ENCODE results near the gene SCP2. TPM values are rescaled to one million over a fixed set of nuclear protein-coding genes. Genes with fewer than 3 reads are reported as not detected.

Gene SCP2
- total RNA-seq, 5 donors from 2014 or later (not counting 1 experiment from before 2014, with no cell fraction given) = 46.5 to 63.9 (median 51.8) TPM

GRCh38 chr1:52919051-52919722, 7.9 kb upstream of the SCP2 start:
- Mint-ChIP-seq H3K4me1 (peaks cover 26 to 34% (median 31%) of the 10 kb centered on the region in 3 donors), H3K27me3 (no peaks in the 10 kb centered on the region), H3K36me3 (no peaks in the 10 kb centered on the region), H3K4me3 (peak overlapping the region in 1 of 3 donors; percentile 59), H3K9me3 (no peaks in the 10 kb centered on the region), H3K27ac (peak overlapping the region; percentile 40 to 65)
- ChIA-PET POLR2A (interaction anchor here in 1 of 2 donors (0.7 kb wide), 1 partner anchor 13 kb away, joined by 3 read pairs; no protein-coding TSS in a partner anchor), CTCF (interaction anchor here in 1 of 2 donors (0.6 kb wide), 2 partner anchors 117 to 366 kb away, joined by 3 read pairs; partner anchors contain the start of gene TUT4)
- Histone ChIP-seq H3K4me3 (ENCODE audit: control insufficient read depth in 1 of 2, extremely low read depth in 1 of 2, low read length in 1 of 2) (no peak overlapping the region), H3K36me3 (ENCODE audit: control insufficient read depth in 2 of 2, extremely low read depth in 1 of 2, insufficient read depth in 1 of 2, low read length in 1 of 2) (no peaks in the 10 kb centered on the region), H3K9me3 (no peaks in the 10 kb centered on the region), H3K27me3 (replicated peaks in 1 of 2; ENCODE audit: control insufficient read depth in 2 of 2, extremely low read depth in 1 of 2, insufficient read depth in 2 of 2, low read length in 1 of 2) (no peaks in the 10 kb centered on the region), H3K27ac (ENCODE audit: low read length) (no peak overlapping the region), H3K4me1 (ENCODE audit: control insufficient read depth in 1 of 2, extremely low read depth in 1 of 2, insufficient read depth in 2 of 2, low read length in 2 of 2) (peaks cover 0 to 24% of the 10 kb centered on the region in 2 experiments)
- 61% methylated on average over 4 of the region's 7 CpGs for WGBS (ENCODE audit: insufficient coverage)
- ATAC-seq (replicated peaks in 1 of 4) (peak in 2 of 4 experiments; percentile 7 to 10), DNase-seq (peak in 2 of 35 experiments; percentile 13 to 38)

DNA sequence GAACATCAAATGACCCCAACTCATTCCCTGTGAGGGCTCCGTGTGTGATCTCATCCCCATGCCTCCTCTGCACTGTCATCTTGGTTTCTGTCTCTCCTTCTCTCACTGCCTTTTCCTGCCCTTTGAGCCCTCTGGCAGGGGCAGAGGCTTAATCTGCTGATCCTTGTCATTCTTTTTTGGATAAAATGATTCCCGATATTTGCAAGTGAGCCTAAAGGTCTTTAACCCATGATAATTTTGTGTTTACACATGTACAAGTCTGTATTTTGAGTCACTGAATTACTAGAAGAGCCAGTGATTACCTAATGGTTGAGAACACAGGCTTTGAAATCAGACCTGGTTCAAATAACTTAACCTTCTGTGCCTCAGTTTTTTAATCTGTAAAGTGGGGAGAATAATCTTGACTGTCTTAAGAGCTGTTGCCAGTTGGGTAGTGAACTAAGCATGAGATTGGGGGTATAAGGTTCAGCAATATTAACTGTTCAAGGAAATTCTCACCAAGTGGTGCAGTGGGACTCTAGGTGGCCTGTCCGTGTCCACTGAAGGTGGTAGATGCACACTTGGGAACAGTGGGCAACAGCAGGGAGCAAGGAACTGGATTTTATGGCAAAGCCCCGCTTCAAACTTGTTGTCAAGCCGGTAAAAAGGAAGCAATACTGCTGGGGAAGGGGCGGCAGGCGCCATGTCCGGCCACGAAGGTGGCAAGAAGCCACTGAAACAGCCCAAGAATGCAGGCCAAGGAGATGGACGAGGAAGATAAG, 7.2 kb upstream of the SCP2 start:
- no peak for DNase-seq
- H3K36me3 ChIP-seq (ENCODE audit: control insufficient read depth in 2 of 2, extremely low read depth in 1 of 2, insufficient read depth in 1 of 2, low read length in 1 of 2) = no peaks in the 10 kb centered on the region
- Mint-ChIP-seq H3K9me3 (no peaks in the 10 kb centered on the region), H3K4me3 (peak overlapping the region; percentile 49 to 82 (median 59)), H3K36me3 (no peaks in the 10 kb centered on the region), H3K27ac (peak overlapping the region; percentile 40 to 65), H3K27me3 (no peaks in the 10 kb centered on the region), H3K4me1 (peaks cover 26 to 34% (median 31%) of the 10 kb centered on the region in 3 donors)
- no peak for ATAC-seq (replicated peaks in 1 of 4)
- POLR2A ChIA-PET = interaction anchor here in 1 of 2 donors (0.6 to 0.7 kb wide), 2 partner anchors 25 to 1684 kb away, joined by 3 to 4 read pairs; partner anchors contain the start of gene RNF11
- H3K27ac ChIP-seq (ENCODE audit: low read length) = peak overlapping the region; percentile 9
- no peaks in the 10 kb centered on the region for H3K27me3 ChIP-seq (replicated peaks in 1 of 2; ENCODE audit: control insufficient read depth in 2 of 2, extremely low read depth in 1 of 2, insufficient read depth in 2 of 2, low read length in 1 of 2)
- 95% methylated on average over 9 of the region's 10 CpGs for WGBS (ENCODE audit: insufficient coverage)
- H3K4me3 ChIP-seq (ENCODE audit: control insufficient read depth in 1 of 2, extremely low read depth in 1 of 2, low read length in 1 of 2) = no peak overlapping the region
- CTCF ChIA-PET = interaction anchor here in 1 of 2 donors (0.6 kb wide), 1 partner anchor 367 kb away, joined by 3 read pairs; the partner anchor contains the start of gene TUT4
- H3K4me1 ChIP-seq (ENCODE audit: control insufficient read depth in 1 of 2, extremely low read depth in 1 of 2, insufficient read depth in 2 of 2, low read length in 2 of 2) = peaks cover 0 to 24% of the 10 kb centered on the region in 2 experiments
- no peaks in the 10 kb centered on the region for H3K9me3 ChIP-seq

- Histone ChIP-seq H3K27ac (ENCODE audit: low read length) (peak overlapping the region; percentile 62), H3K4me3 (ENCODE audit: control insufficient read depth in 1 of 2, extremely low read depth in 1 of 2, low read length in 1 of 2) (peak overlapping the region; percentile 55 to 82), H3K36me3 (ENCODE audit: control insufficient read depth in 2 of 2, extremely low read depth in 1 of 2, insufficient read depth in 1 of 2, low read length in 1 of 2) (no peaks in the 10 kb centered on the region), H3K4me1 (ENCODE audit: control insufficient read depth in 1 of 2, extremely low read depth in 1 of 2, insufficient read depth in 2 of 2, low read length in 2 of 2) (peaks cover 0 to 24% of the 10 kb centered on the region in 2 experiments), H3K27me3 (replicated peaks in 1 of 2; ENCODE audit: control insufficient read depth in 2 of 2, extremely low read depth in 1 of 2, insufficient read depth in 2 of 2, low read length in 1 of 2) (no peaks in the 10 kb centered on the region), H3K9me3 (no peaks in the 10 kb centered on the region)
- CTCF ChIA-PET = interaction anchor here (0.6 to 1.6 kb wide), 5 partner anchors 20 to 1267 kb away, joined by 3 to 13 read pairs (median 3); no protein-coding TSS in a partner anchor
- peak overlapping the region; percentile 79 to 86 (median 82) for H3K4me3 Mint-ChIP-seq
- peak overlapping the region; percentile 57 to 65 for H3K27ac Mint-ChIP-seq
- H3K36me3 Mint-ChIP-seq = no peaks in the 10 kb centered on the region
- 85% methylated on average over 26 of the region's 35 CpGs for WGBS (ENCODE audit: insufficient coverage)
- POLR2A ChIA-PET = interaction anchor here (0.6 kb wide), 2 partner anchors 171 to 1685 kb away, joined by 3 to 4 read pairs; partner anchors contain the start of gene RNF11 (in 1 of the 2)
- peak in 1 of 4 experiments; percentile 1 for ATAC-seq (replicated peaks in 1 of 4)
- peaks cover 26 to 34% (median 31%) of the 10 kb centered on the region in 3 donors for H3K4me1 Mint-ChIP-seq
- H3K9me3 Mint-ChIP-seq = no peaks in the 10 kb centered on the region
- no peaks in the 10 kb centered on the region for H3K27me3 Mint-ChIP-seq
- peak in 4 of 35 experiments; percentile 5 to 23 (median 8) for DNase-seq
These were observed 6.2 kb upstream of the SCP2 start for GRCh38 chr1:52920791-52921291.

DNA sequence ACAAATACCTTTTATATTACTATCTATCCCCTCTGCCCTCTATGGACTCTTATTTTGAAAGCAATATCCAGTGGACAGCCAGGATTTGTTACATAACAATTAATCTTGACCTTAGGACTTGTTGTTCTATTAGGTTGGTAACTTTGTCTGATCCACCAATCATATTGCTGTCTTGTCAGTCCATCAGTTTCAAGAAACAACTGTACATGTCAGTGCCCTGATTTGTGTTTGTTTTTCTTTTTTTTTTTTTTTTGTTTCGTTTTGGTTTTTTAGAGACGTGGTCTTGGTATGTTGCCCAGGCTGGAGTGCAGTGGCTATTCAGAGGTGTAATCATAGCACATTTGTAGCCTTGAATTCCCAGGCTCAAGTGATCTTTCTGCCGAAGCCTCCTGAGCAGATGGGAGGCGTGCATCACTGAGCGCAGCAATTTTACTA, 1.5 kb upstream of the SCP2 start:
- ChIA-PET CTCF (interaction anchor here in 1 of 2 donors (0.6 kb wide), 1 partner anchor 17 kb away, joined by 6 read pairs; no protein-coding TSS in a partner anchor), POLR2A (interaction anchor here in 1 of 2 donors (1.1 kb wide), 1 partner anchor 22 kb away, joined by 17 read pairs; no protein-coding TSS in a partner anchor)
- H3K36me3 Mint-ChIP-seq = no peaks in the 10 kb centered on the region
- Histone ChIP-seq H3K4me3 (ENCODE audit: control insufficient read depth in 1 of 2, extremely low read depth in 1 of 2, low read length in 1 of 2) (no peak overlapping the region), H3K9me3 (no peaks in the 10 kb centered on the region), H3K4me1 (ENCODE audit: control insufficient read depth in 1 of 2, extremely low read depth in 1 of 2, insufficient read depth in 2 of 2, low read length in 2 of 2) (peaks cover 3 to 38% of the 10 kb centered on the region in 2 experiments), H3K27me3 (replicated peaks in 1 of 2; ENCODE audit: control insufficient read depth in 2 of 2, extremely low read depth in 1 of 2, insufficient read depth in 2 of 2, low read length in 1 of 2) (no peaks in the 10 kb centered on the region), H3K27ac (ENCODE audit: low read length) (no peak overlapping the region), H3K36me3 (ENCODE audit: control insufficient read depth in 2 of 2, extremely low read depth in 1 of 2, insufficient read depth in 1 of 2, low read length in 1 of 2) (no peaks in the 10 kb centered on the region)
- ATAC-seq (replicated peaks in 1 of 4) (no peak), DNase-seq (no peak)
- H3K27ac Mint-ChIP-seq = no peak overlapping the region
- no peaks in the 10 kb centered on the region for H3K9me3 Mint-ChIP-seq
- peak overlapping the region in 2 of 3 donors; percentile 84 to 96 for H3K4me3 Mint-ChIP-seq
- peaks cover 34 to 35% (median 35%) of the 10 kb centered on the region in 3 donors for H3K4me1 Mint-ChIP-seq
- peaks cover 0 to 2% of the 10 kb centered on the region in 2 donors for H3K27me3 Mint-ChIP-seq
- 40% methylated on average over 1 of the region's 5 CpGs for WGBS (ENCODE audit: insufficient coverage)

- POLR2A ChIA-PET = interaction anchor here (0.6 kb wide), 2 partner anchors 13 to 24 kb away, joined by 5 to 6 read pairs; no protein-coding TSS in a partner anchor
These were observed 238 bp upstream of the SCP2 start for GRCh38 chr1:52926864-52927211.

More at GRCh38 chr1:52926864-52927211, 238 bp upstream of the SCP2 start:
- no peaks in the 10 kb centered on the region for H3K36me3 ChIP-seq (ENCODE audit: control insufficient read depth in 2 of 2, extremely low read depth in 1 of 2, insufficient read depth in 1 of 2, low read length in 1 of 2)
- ATAC-seq (replicated peaks in 1 of 4) (no peak), DNase-seq (no peak)
- H3K9me3 Mint-ChIP-seq = no peaks in the 10 kb centered on the region
- CTCF ChIA-PET = interaction anchor here (0.6 to 0.7 kb wide), 2 partner anchors 260 to 691 kb away, joined by 4 to 6 read pairs; no protein-coding TSS in a partner anchor
- H3K27ac Mint-ChIP-seq = peak overlapping the region in 1 of 2 donors; percentile 61
- H3K27ac ChIP-seq (ENCODE audit: low read length) = no peak overlapping the region
- peaks cover 28% of the 10 kb centered on the region in 3 donors for H3K4me1 Mint-ChIP-seq
- no peaks in the 10 kb centered on the region for H3K27me3 ChIP-seq (replicated peaks in 1 of 2; ENCODE audit: control insufficient read depth in 2 of 2, extremely low read depth in 1 of 2, insufficient read depth in 2 of 2, low read length in 1 of 2)
- H3K27me3 Mint-ChIP-seq = peaks cover 0 to 2% of the 10 kb centered on the region in 2 donors
- peak overlapping the region; percentile 65 to 80 for H3K4me3 ChIP-seq (ENCODE audit: control insufficient read depth in 1 of 2, extremely low read depth in 1 of 2, low read length in 1 of 2)
- WGBS (ENCODE audit: insufficient coverage) = 15% methylated on average over 9 of the region's 12 CpGs
- no peaks in the 10 kb centered on the region for H3K9me3 ChIP-seq
- H3K4me1 ChIP-seq (ENCODE audit: control insufficient read depth in 1 of 2, extremely low read depth in 1 of 2, insufficient read depth in 2 of 2, low read length in 2 of 2) = peaks cover 3 to 26% of the 10 kb centered on the region in 2 experiments
- H3K36me3 Mint-ChIP-seq = no peaks in the 10 kb centered on the region
- peak overlapping the region; percentile 84 to 96 (median 85) for H3K4me3 Mint-ChIP-seq
